ENCODE measurements around the gene FICD. TPM values are rescaled to one million over a fixed set of nuclear protein-coding genes. Genes with fewer than 3 reads are reported as not detected.

The FICD gene
- total and polyA plus RNA-seq, 2 of the 13 experiments (the other 11 are each of a cell fraction or from before 2014, with no cell fraction given) = 0.99 to 3.0 TPM

GRCh38 chr12:108562348-108563135 is 47.5 kb downstream of the FICD start, which contains the start of gene ISCU (continued):
- peak; percentile 34; the same call in 1 of the 2 replicates for TF ChIP-seq ZNF142 (CRISPR knock-in tag; IDR thresholded peaks at IDR 0.05)
- no peak for TF ChIP-seq HOXD1 (CRISPR knock-in tag; IDR thresholded peaks at IDR 0.05)
- TF ChIP-seq, protein P1, sequence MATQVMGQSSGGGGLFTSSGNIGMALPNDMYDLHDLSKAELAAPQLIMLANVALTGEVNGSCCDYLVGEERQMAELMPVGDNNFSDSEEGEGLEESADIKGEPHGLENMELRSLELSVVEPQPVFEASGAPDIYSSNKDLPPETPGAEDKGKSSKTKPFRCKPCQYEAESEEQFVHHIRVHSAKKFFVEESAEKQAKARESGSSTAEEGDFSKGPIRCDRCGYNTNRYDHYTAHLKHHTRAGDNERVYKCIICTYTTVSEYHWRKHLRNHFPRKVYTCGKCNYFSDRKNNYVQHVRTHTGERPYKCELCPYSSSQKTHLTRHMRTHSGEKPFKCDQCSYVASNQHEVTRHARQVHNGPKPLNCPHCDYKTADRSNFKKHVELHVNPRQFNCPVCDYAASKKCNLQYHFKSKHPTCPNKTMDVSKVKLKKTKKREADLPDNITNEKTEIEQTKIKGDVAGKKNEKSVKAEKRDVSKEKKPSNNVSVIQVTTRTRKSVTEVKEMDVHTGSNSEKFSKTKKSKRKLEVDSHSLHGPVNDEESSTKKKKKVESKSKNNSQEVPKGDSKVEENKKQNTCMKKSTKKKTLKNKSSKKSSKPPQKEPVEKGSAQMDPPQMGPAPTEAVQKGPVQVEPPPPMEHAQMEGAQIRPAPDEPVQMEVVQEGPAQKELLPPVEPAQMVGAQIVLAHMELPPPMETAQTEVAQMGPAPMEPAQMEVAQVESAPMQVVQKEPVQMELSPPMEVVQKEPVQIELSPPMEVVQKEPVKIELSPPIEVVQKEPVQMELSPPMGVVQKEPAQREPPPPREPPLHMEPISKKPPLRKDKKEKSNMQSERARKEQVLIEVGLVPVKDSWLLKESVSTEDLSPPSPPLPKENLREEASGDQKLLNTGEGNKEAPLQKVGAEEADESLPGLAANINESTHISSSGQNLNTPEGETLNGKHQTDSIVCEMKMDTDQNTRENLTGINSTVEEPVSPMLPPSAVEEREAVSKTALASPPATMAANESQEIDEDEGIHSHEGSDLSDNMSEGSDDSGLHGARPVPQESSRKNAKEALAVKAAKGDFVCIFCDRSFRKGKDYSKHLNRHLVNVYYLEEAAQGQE (IDR thresholded peaks at IDR 0.05; ENCODE audit: borderline replicate concordance in 1 of 2, low read depth in 1 of 2, low read length in 2 of 2) = no peak
- TF ChIP-seq SRSF9 (IDR thresholded peaks at IDR 0.05; ENCODE audit: borderline replicate concordance, insufficient read depth, low read depth, low read length, poor library complexity, severe bottlenecking) = no peak
- no peak for TF ChIP-seq ZBTB1 (CRISPR knock-in tag; IDR thresholded peaks at IDR 0.05; ENCODE audit: borderline replicate concordance)
- peak; percentile 84 for TF ChIP-seq SRY (CRISPR knock-in tag; IDR thresholded peaks at IDR 0.05)
- TF ChIP-seq KDM5B (CRISPR knock-in tag; IDR thresholded peaks at IDR 0.05; ENCODE audit: borderline replicate concordance) = peak; percentile 86; the same call in 1 of the 2 replicates
- TF ChIP-seq TGIF2 (CRISPR knock-in tag; IDR thresholded peaks at IDR 0.05) = peak; percentile 85; the same call in 1 of the 2 replicates
- no peak; the same call in 1 of the 2 replicates for TF ChIP-seq ZNF556 (CRISPR knock-in tag; IDR thresholded peaks at IDR 0.05; ENCODE audit: borderline replicate concordance)

Data from HepG2 (cell line).